Calu3 (cell line): ENCODE measurements around the gene SEC24B. TPM values are rescaled to one million over a fixed set of nuclear protein-coding genes. Genes with fewer than 3 reads are reported as not detected.
"Not testable (repeated sequence)": the region's sequence is repeated elsewhere in the genome, so short reads cannot be mapped to it uniquely, and the experiment has no call there.

Source experiments
- BruUV-seq: library from RNA; stranded (reverse); fragments of 400-500 nt; replicated peaks from 2 replicates; lab custom pipeline; 2021; lab: Mats Ljungman, UMichigan
- CTCF ChIA-PET: fragments of 300-600 bp; sonication (Branson Sonifier 250); formaldehyde crosslinking; loops from one replicate; lab custom pipeline; 2022; ENCODE audit warnings: antibody characterized with exemption; lab: Charles Lee
- DNase-seq: peaks from one replicate; pipeline ENCODE4 v3.0.0; 2022
- H3K27ac Mint-ChIP-seq: one replicate; pipeline ENCODE4 v1.8.0; 2022; ENCODE audit warnings: mixed read lengths; ENCODE audit not compliant: unreplicated experiment
- H3K27me3 Mint-ChIP-seq: one replicate; pipeline ENCODE4 v1.8.0; 2022; ENCODE audit warnings: mixed read lengths; ENCODE audit not compliant: unreplicated experiment
- H3K36me3 Mint-ChIP-seq: one replicate; pipeline ENCODE4 v1.8.0; 2022; ENCODE audit warnings: mild to moderate bottlenecking, moderate library complexity, mixed read lengths; ENCODE audit not compliant: insufficient read depth, unreplicated experiment
- H3K4me1 Mint-ChIP-seq: one replicate; pipeline ENCODE4 v1.8.0; 2022; ENCODE audit warnings: mild to moderate bottlenecking, low read depth, mixed read lengths; ENCODE audit not compliant: unreplicated experiment
- H3K4me3 Mint-ChIP-seq: one replicate; pipeline ENCODE4 v1.8.0; 2022; ENCODE audit warnings: mild to moderate bottlenecking, low read depth, moderate library complexity, mixed read lengths; ENCODE audit not compliant: unreplicated experiment
- H3K9me3 Mint-ChIP-seq: one replicate; pipeline ENCODE4 v1.8.0; 2022; ENCODE audit warnings: low read depth, mixed read lengths; ENCODE audit not compliant: unreplicated experiment
- intact Hi-C: fragments of 100-400 bp; cut with micrococcal nuclease; formaldehyde crosslinking; loops from one replicate; pipeline ENCODE4 v1.10.0; 2022; ENCODE audit not compliant: unreplicated experiment
- total RNA-seq: library from RNA; stranded (reverse); gene quantifications from 2 replicates; pipeline ENCODE4 v1.2.3, GENCODE V29; 2022
- TF ChIP-seq, protein P1 (sequence below): fragments of 200-600 bp; IDR thresholded peaks from one replicate; pipeline ENCODE4 v1.8.0; 2022; ENCODE audit warnings: antibody characterized with exemption; ENCODE audit not compliant: unreplicated experiment

SEC24B gene
- total RNA-seq, 1 experiment from 2014 or later = 21.5 TPM

DNA sequence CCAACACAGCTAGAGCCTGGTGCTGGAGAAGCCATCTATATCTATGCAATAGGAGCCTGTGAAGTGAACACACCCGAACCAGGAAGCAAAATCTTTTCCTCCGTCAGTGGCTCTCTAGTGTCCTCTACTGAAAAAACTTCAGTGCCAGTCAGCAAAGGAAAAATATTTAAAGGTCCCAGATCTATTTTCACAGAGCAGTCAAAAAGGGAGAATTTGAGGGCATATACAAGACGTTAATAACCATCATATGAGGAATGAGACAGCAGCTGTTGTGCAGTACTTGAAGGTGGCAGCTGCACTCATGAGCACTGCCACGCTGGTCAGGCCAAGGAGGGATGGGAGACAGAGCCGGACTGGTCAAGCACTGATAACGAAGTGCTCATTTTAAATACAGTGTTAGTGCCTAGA, 140.8 kb downstream of the SEC24B start:
- DNase-seq = peak; percentile 14
- Mint-ChIP-seq H3K27ac (peak overlapping the region; percentile 45), H3K36me3 (no peaks in the 10 kb centered on the region), H3K27me3 (no peaks in the 10 kb centered on the region), H3K4me3 (no peak overlapping the region), H3K9me3 (no peaks in the 10 kb centered on the region), H3K4me1 (peaks cover 17% of the 10 kb centered on the region)
- BruUV-seq = no TSS peak
- TF ChIP-seq, protein P1, sequence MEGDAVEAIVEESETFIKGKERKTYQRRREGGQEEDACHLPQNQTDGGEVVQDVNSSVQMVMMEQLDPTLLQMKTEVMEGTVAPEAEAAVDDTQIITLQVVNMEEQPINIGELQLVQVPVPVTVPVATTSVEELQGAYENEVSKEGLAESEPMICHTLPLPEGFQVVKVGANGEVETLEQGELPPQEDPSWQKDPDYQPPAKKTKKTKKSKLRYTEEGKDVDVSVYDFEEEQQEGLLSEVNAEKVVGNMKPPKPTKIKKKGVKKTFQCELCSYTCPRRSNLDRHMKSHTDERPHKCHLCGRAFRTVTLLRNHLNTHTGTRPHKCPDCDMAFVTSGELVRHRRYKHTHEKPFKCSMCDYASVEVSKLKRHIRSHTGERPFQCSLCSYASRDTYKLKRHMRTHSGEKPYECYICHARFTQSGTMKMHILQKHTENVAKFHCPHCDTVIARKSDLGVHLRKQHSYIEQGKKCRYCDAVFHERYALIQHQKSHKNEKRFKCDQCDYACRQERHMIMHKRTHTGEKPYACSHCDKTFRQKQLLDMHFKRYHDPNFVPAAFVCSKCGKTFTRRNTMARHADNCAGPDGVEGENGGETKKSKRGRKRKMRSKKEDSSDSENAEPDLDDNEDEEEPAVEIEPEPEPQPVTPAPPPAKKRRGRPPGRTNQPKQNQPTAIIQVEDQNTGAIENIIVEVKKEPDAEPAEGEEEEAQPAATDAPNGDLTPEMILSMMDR = no peak
- CTCF ChIA-PET = interaction anchor here (0.5 to 1.6 kb wide), 3 partner anchors 11 to 147 kb away, joined by 3 to 6 read pairs (median 5); no protein-coding TSS in a partner anchor
- intact Hi-C loops = loop anchor here (5.0 to 10.0 kb wide), 2 partner anchors 152 to 230 kb away; partner anchors contain the start of gene CFI

DNA sequence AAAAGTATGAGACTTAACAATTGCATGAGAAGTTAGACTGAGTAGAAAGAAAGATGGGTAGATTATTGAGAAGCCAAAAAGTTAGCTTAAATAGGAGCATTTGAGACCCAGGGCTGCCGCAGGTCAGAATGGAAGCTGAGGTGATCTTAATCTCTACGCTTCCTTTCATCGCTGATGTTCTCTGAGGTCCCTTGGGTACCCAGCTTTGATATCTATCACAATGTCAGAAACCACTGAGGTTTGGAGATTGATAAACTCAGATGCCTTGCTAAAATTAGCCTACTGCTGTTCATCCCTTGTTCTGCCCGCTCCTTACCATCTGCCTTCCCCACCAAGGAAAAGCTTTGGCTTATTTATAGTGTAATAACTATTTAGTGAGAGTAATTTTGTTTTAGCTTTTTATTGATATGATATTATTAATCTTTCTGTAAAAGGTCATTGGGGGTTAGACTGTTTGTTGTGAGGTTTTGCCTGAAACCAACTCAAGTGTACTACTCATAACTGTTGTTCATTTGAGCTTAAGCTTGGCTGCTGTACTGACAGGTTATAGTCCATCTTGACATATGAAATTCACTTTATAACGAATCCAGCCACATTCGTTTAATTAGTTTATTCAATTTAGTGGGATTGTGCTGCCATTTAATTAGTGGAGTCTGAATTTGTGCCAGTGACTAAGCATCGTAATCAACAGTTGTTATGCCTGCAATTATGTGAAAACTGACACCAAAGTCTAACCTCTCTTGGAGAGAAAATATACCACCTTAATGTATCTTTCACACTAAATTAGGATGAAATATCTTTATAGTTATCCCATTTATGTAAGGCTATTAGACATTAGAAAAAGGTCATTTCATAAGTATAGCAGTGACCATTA, 141.6 kb downstream of the SEC24B start:
- no peaks in the 10 kb centered on the region for H3K36me3 Mint-ChIP-seq
- CTCF ChIA-PET = interaction anchor here (0.5 to 1.6 kb wide), 3 partner anchors 12 to 147 kb away, joined by 3 to 6 read pairs (median 5); no protein-coding TSS in a partner anchor
- no peak for DNase-seq
- H3K9me3 Mint-ChIP-seq = no peaks in the 10 kb centered on the region
- intact Hi-C loops = loop anchor here (5.0 to 10.0 kb wide), 2 partner anchors 153 to 230 kb away; partner anchors contain the start of gene CFI
- no peak overlapping the region for H3K4me3 Mint-ChIP-seq
- no peak overlapping the region for H3K27ac Mint-ChIP-seq
- H3K4me1 Mint-ChIP-seq = peaks cover 17% of the 10 kb centered on the region
- TF ChIP-seq, protein P1 = no peak
- no TSS peak for BruUV-seq
- H3K27me3 Mint-ChIP-seq = no peaks in the 10 kb centered on the region

DNA sequence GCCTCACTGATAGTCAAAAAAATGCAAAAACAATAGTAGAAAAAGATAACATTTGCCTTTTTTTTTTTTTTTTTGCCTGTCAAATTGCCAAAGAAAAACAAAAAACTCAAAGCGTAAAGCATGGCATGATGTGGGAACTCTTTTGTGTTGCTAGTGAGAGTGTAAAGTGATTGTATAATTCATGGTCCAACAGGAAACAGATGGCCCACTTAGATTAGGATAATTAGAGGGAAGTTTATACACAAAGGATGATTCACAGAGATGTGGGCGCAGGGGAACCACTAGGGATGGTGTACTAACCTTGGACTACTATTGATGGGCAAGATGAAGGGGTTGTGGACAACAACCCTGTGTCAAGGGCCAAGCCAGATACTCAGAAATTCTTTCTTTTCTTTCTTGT, 142.8 kb downstream of the SEC24B start:
- no peak overlapping the region for H3K27ac Mint-ChIP-seq
- intact Hi-C loops = loop anchor here (10.0 kb wide), 1 partner anchor 228 kb away; the partner anchor contains the start of gene CFI
- DNase-seq = no peak
- BruUV-seq = no TSS peak
- TF ChIP-seq, protein P1 = no peak
- no peaks in the 10 kb centered on the region for H3K36me3 Mint-ChIP-seq
- peaks cover 17% of the 10 kb centered on the region for H3K4me1 Mint-ChIP-seq
- no peaks in the 10 kb centered on the region for H3K9me3 Mint-ChIP-seq
- H3K27me3 Mint-ChIP-seq = no peaks in the 10 kb centered on the region
- CTCF ChIA-PET = no interaction called here
- no peak overlapping the region for H3K4me3 Mint-ChIP-seq

DNA sequence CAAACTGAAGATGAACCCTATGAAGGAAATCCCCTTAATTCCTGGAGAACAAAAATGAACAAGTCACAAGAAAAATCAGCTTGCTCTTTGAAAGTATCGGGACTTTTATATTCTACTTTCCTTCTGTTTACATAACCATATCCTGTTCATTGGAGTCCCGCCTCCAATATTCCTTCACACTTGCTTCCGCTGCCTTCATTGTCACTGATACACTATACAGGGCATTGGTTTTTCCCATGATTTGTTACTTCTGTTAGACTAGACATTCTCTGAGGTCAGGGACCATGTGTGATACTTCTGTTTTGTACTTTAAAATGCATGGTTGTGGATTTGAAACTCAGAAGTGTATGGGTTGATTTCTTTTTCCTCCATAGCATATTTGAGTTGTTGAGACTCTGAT, 145.2 kb downstream of the SEC24B start:
- no TSS peak for BruUV-seq
- TF ChIP-seq, protein P1 = no peak
- no peaks in the 10 kb centered on the region for H3K36me3 Mint-ChIP-seq
- peaks cover 11% of the 10 kb centered on the region for H3K4me1 Mint-ChIP-seq
- no peak for DNase-seq
- intact Hi-C loops = loop anchor here (10.0 kb wide), 1 partner anchor 226 kb away; the partner anchor contains the start of gene CFI
- no peak overlapping the region for H3K4me3 Mint-ChIP-seq
- no peak overlapping the region for H3K27ac Mint-ChIP-seq
- H3K27me3 Mint-ChIP-seq = no peaks in the 10 kb centered on the region
- CTCF ChIA-PET = no interaction called here
- H3K9me3 Mint-ChIP-seq = no peaks in the 10 kb centered on the region

DNA sequence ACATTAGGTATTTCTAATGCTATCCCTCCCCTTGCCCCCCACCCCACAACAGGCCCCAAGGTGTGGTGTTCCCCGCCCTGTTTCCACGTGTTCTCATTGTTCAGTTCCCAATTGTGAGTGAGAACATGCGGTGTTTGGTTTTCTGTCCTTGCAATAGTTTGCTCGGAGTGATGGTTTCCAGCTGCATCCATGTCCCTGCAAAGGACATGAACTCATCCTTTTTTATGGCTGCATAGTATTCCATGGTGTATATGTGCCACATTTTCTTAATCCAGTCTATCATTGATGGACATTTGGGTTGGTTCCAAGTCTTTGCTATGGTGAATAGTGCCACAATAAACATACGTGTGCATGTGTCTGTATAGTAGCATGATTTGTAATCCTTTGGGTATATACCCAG, 146.4 kb downstream of the SEC24B start:
- BruUV-seq = not testable (repeated sequence)

More for the DNA sequence above, 146.4 kb downstream of the SEC24B start:
- H3K27ac Mint-ChIP-seq, CTCF ChIA-PET, H3K4me1 Mint-ChIP-seq, H3K9me3 Mint-ChIP-seq, H3K4me3 Mint-ChIP-seq, DNase-seq, H3K27me3 Mint-ChIP-seq, H3K36me3 Mint-ChIP-seq: not testable (repeated sequence)
- intact Hi-C loops = loop anchor here (10.0 kb wide), 1 partner anchor 225 kb away; the partner anchor contains the start of gene CFI
